Measurements from ENCODE around the gene RNASEH2C. TPM values are rescaled to one million over a fixed set of nuclear protein-coding genes. Genes with fewer than 3 reads are reported as not detected.

The RNASEH2C gene
- total RNA-seq, 4 donors from 2014 or later = 24.5 to 53.8 (median 33.7) TPM

- Histone ChIP-seq H3K9me3 (no peaks in the 10 kb centered on the region), H3K4me1 (peaks cover 6% of the 10 kb centered on the region), H3K27me3 (no peaks in the 10 kb centered on the region), H3K27ac (no peak overlapping the region), H3K36me3 (no peaks in the 10 kb centered on the region), H3K4me3 (no peak overlapping the region)
- no peak for TF ChIP-seq POLR2AphosphoS5 (IDR thresholded peaks at IDR 0.05)
- TF ChIP-seq, protein P1, sequence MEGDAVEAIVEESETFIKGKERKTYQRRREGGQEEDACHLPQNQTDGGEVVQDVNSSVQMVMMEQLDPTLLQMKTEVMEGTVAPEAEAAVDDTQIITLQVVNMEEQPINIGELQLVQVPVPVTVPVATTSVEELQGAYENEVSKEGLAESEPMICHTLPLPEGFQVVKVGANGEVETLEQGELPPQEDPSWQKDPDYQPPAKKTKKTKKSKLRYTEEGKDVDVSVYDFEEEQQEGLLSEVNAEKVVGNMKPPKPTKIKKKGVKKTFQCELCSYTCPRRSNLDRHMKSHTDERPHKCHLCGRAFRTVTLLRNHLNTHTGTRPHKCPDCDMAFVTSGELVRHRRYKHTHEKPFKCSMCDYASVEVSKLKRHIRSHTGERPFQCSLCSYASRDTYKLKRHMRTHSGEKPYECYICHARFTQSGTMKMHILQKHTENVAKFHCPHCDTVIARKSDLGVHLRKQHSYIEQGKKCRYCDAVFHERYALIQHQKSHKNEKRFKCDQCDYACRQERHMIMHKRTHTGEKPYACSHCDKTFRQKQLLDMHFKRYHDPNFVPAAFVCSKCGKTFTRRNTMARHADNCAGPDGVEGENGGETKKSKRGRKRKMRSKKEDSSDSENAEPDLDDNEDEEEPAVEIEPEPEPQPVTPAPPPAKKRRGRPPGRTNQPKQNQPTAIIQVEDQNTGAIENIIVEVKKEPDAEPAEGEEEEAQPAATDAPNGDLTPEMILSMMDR (IDR thresholded peaks at IDR 0.05) = no peak
- TF ChIP-seq EP300 (IDR thresholded peaks at IDR 0.05) = no peak
- TF ChIP-seq POLR2A (IDR thresholded peaks at IDR 0.05) = no peak
- no peak for DNase-seq (ENCODE audit: low spot score in 2 of 2)
- 96% methylated on average over 9 of the region's 17 CpGs for WGBS
Measured at GRCh38 chr11:65745049-65745448, 24.5 kb upstream of the RNASEH2C start.

DNA sequence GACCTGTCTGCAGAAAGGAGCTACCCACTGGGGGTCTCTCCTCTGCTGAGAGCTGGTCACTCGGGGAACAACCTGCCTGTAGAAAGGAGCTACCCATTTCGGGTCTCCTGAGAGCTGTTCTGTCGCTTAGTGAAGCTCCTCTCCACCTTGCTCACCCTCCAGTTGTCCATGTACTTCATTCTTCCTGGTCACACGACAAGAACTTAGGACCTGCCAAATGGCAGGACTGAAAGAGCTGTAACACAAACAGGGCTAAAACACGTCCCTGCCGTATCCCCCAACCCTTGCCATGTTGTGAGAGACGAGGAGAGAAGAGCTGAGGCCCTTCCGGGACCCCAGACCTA, 24.1 kb upstream of the RNASEH2C start:
- WGBS = 78% methylated on average over 6 of the region's 8 CpGs
- Histone ChIP-seq H3K27ac (no peak overlapping the region), H3K27me3 (no peaks in the 10 kb centered on the region), H3K9me3 (no peaks in the 10 kb centered on the region), H3K4me1 (peaks cover 6% of the 10 kb centered on the region), H3K36me3 (no peaks in the 10 kb centered on the region), H3K4me3 (no peak overlapping the region)
- no peak for DNase-seq (ENCODE audit: low spot score in 2 of 2)
- TF ChIP-seq POLR2A (IDR thresholded peaks at IDR 0.05) = no peak
- TF ChIP-seq, protein P1 (IDR thresholded peaks at IDR 0.05) = no peak
- TF ChIP-seq POLR2AphosphoS5 (IDR thresholded peaks at IDR 0.05) = no peak
- TF ChIP-seq EP300 (IDR thresholded peaks at IDR 0.05) = no peak

DNA sequence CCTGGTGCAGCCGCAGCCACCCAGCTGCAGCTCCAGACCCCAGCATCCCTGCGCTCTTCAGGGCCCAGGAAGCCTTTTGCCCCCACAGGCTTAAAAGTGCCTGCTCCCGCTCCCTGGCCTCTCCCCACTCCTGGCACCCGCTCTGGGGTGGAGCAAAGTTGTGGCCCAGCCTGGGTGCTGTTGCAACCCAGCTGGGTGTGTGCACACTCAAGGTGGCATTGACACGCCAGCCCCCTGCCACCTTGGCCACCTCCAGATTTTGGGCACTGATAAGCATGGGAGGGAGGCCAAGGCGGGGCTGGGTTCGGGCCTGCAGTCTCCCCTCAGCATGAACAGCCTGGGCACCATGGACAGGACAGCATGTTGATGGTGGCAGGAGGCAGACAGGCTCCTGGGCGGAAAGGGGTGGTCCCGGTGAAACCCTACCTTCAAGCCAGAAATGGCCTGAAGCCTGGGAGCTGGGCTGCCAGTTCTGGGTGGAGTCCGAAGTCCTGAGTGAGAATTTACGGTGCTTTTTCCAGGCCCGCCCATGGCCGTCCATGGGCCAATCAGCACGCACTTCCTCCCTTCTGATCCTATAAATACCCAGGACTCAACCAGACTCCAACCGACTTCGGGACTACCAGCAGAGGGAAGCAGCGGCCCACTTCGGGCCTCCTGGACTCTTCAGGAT, 23.6 kb upstream of the RNASEH2C start:
- no peaks in the 10 kb centered on the region for H3K27me3 ChIP-seq
- 76% methylated on average over 10 of the region's 18 CpGs for WGBS
- peak overlapping the region; percentile 59 for H3K27ac ChIP-seq
- H3K36me3 ChIP-seq = no peaks in the 10 kb centered on the region
- H3K4me3 ChIP-seq = peak overlapping the region; percentile 8
- no peak for DNase-seq (ENCODE audit: low spot score in 2 of 2)
- TF ChIP-seq, protein P1 (IDR thresholded peaks at IDR 0.05) = peak in 1 of 2 donors; percentile 19
- TF ChIP-seq EP300 (IDR thresholded peaks at IDR 0.05) = no peak
- TF ChIP-seq POLR2AphosphoS5 (IDR thresholded peaks at IDR 0.05) = no peak
- peaks cover 6% of the 10 kb centered on the region for H3K4me1 ChIP-seq
- no peaks in the 10 kb centered on the region for H3K9me3 ChIP-seq

GRCh38 chr11:65743681-65744025, 23.1 kb upstream of the RNASEH2C start:
- DNase-seq (ENCODE audit: low spot score in 2 of 2) = no peak
- H3K4me3 ChIP-seq = peak overlapping the region; percentile 8
- peaks cover 6% of the 10 kb centered on the region for H3K4me1 ChIP-seq
- H3K36me3 ChIP-seq = no peaks in the 10 kb centered on the region
- WGBS = 74% methylated on average over 7 of the region's 10 CpGs
- TF ChIP-seq, protein P1 (IDR thresholded peaks at IDR 0.05) = no peak
- H3K27me3 ChIP-seq = no peaks in the 10 kb centered on the region
- H3K27ac ChIP-seq = peak overlapping the region; percentile 59
- H3K9me3 ChIP-seq = no peaks in the 10 kb centered on the region

GRCh38 chr11:65742353-65742752, 21.8 kb upstream of the RNASEH2C start:
- TF ChIP-seq EP300 (IDR thresholded peaks at IDR 0.05) = no peak
- no peak for TF ChIP-seq POLR2A (IDR thresholded peaks at IDR 0.05)
- TF ChIP-seq, protein P1 (IDR thresholded peaks at IDR 0.05) = no peak
- TF ChIP-seq POLR2AphosphoS5 (IDR thresholded peaks at IDR 0.05) = no peak
- Histone ChIP-seq H3K9me3 (no peaks in the 10 kb centered on the region), H3K27me3 (no peaks in the 10 kb centered on the region), H3K27ac (no peak overlapping the region), H3K4me3 (no peak overlapping the region), H3K36me3 (no peaks in the 10 kb centered on the region), H3K4me1 (peaks cover 6% of the 10 kb centered on the region)
- 89% methylated on average over 1 of the region's 1 CpG for WGBS
- no peak for DNase-seq (ENCODE audit: low spot score in 2 of 2)

Data from suprapubic skin (tissue), 4 donors.